HepG2 (cell line): ENCODE data around the gene PCSK6.

ENCODE experiments used
- EED ChIP-seq: sonication (generic); formaldehyde crosslinking; IDR thresholded peaks from 2 replicates; pipeline ENCODE4 v1.5.0; 2020; ENCODE audit warnings: mild to moderate bottlenecking, missing genetic modification reagents
- ESRRA ChIP-seq: sonication (generic); formaldehyde crosslinking; IDR thresholded peaks from 2 replicates; pipeline ENCODE4 v1.5.1; 2020; ENCODE audit warnings: mild to moderate bottlenecking, low read depth, missing genetic modification reagents
- TF ChIP-seq, protein P1 (sequence below): sonication (generic); formaldehyde crosslinking; IDR thresholded peaks from 2 replicates; pipeline ENCODE4 v1.8.1; 2022; ENCODE audit warnings: low read depth, mild to moderate bottlenecking, missing genetic modification reagents
- TF ChIP-seq, protein P2 (sequence below): sonication (generic); formaldehyde crosslinking; IDR thresholded peaks from 2 replicates; pipeline ENCODE4 v1.5.0; 2020; ENCODE audit warnings: mild to moderate bottlenecking, missing genetic modification reagents, moderate library complexity
- TF ChIP-seq, protein P3 (sequence below): sonication (generic); formaldehyde crosslinking; IDR thresholded peaks from 2 replicates; pipeline ENCODE4 v1.8.0; 2022; ENCODE audit warnings: mild to moderate bottlenecking, missing genetic modification reagents; ENCODE audit not compliant: insufficient replicate concordance

DNA sequence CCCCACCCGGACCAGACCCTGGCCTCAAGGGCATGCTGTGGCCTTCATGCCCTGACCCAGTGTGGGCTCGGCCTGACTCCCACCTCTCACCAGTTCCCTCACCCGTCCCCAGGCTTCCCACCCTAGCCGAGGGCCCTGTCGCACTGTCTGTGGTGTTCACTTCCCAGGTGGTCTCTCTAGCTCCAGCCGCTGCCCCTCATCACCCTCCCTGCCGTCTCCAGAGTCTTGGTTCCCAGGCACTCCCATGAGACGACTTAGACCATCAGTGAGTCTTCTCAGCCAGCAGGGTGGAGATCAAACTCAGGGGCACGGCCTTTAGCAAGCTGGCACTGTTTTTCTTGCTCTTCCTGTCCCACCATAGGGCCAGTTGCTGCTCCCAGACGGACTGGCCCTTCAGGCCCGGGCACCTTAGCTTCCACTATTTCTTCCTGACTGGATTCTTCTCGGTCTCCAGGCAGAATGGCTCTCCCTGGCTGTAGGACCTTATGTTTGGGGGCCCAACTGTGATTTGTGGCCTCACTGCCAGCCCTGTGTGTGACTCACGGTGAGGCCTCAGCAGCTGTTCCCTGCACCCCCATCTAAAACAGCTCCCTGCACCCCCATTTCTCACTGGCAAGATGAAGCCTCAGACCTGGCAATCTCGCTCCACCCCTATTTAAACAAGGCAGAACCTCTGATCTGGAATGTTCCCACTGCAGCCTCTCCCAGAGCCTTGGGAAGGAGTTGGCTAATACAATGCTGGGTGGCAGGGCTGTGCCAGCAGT is 9.4 kb upstream of the PCSK6 start:
- TF ChIP-seq, protein P1, sequence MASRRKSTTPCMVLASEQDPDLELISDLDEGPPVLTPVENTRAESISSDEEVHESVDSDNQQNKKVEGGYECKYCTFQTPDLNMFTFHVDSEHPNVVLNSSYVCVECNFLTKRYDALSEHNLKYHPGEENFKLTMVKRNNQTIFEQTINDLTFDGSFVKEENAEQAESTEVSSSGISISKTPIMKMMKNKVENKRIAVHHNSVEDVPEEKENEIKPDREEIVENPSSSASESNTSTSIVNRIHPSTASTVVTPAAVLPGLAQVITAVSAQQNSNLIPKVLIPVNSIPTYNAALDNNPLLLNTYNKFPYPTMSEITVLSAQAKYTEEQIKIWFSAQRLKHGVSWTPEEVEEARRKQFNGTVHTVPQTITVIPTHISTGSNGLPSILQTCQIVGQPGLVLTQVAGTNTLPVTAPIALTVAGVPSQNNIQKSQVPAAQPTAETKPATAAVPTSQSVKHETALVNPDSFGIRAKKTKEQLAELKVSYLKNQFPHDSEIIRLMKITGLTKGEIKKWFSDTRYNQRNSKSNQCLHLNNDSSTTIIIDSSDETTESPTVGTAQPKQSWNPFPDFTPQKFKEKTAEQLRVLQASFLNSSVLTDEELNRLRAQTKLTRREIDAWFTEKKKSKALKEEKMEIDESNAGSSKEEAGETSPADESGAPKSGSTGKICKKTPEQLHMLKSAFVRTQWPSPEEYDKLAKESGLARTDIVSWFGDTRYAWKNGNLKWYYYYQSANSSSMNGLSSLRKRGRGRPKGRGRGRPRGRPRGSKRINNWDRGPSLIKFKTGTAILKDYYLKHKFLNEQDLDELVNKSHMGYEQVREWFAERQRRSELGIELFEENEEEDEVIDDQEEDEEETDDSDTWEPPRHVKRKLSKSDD (CRISPR knock-in tag) = no peak
- TF ChIP-seq EED (no peak), ESRRA (CRISPR knock-in tag) (no peak)
- TF ChIP-seq, protein P2, sequence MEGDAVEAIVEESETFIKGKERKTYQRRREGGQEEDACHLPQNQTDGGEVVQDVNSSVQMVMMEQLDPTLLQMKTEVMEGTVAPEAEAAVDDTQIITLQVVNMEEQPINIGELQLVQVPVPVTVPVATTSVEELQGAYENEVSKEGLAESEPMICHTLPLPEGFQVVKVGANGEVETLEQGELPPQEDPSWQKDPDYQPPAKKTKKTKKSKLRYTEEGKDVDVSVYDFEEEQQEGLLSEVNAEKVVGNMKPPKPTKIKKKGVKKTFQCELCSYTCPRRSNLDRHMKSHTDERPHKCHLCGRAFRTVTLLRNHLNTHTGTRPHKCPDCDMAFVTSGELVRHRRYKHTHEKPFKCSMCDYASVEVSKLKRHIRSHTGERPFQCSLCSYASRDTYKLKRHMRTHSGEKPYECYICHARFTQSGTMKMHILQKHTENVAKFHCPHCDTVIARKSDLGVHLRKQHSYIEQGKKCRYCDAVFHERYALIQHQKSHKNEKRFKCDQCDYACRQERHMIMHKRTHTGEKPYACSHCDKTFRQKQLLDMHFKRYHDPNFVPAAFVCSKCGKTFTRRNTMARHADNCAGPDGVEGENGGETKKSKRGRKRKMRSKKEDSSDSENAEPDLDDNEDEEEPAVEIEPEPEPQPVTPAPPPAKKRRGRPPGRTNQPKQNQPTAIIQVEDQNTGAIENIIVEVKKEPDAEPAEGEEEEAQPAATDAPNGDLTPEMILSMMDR (CRISPR knock-in tag) = no peak
- TF ChIP-seq, protein P3, sequence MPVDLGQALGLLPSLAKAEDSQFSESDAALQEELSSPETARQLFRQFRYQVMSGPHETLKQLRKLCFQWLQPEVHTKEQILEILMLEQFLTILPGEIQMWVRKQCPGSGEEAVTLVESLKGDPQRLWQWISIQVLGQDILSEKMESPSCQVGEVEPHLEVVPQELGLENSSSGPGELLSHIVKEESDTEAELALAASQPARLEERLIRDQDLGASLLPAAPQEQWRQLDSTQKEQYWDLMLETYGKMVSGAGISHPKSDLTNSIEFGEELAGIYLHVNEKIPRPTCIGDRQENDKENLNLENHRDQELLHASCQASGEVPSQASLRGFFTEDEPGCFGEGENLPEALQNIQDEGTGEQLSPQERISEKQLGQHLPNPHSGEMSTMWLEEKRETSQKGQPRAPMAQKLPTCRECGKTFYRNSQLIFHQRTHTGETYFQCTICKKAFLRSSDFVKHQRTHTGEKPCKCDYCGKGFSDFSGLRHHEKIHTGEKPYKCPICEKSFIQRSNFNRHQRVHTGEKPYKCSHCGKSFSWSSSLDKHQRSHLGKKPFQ (CRISPR knock-in tag) = no peak
